HEK293 (cell line): ENCODE results near the gene ADAMTS16.

ENCODE experiments used
- MEIS1 ChIP-seq: sonication (generic); formaldehyde crosslinking; IDR thresholded peaks from 2 replicates; pipeline ENCODE4 v1.8.1; 2022; ENCODE audit warnings: missing genetic modification reagents, mild to moderate bottlenecking, borderline replicate concordance
- ZBTB1 ChIP-seq: fragments of 450-650 bp; formaldehyde crosslinking; IDR thresholded peaks from 2 replicates; pipeline ENCODE4 v1.5.1; 2016; ENCODE audit warnings: missing biosample characterization, missing genetic modification characterization
- ZNF391 ChIP-seq: fragments of 450-650 bp; formaldehyde crosslinking; IDR thresholded peaks from 2 replicates; pipeline ENCODE4 v1.5.1; 2016; ENCODE audit warnings: low read depth, missing biosample characterization, missing genetic modification characterization, borderline replicate concordance
- ZNF791 ChIP-seq: fragments of 450-650 bp; formaldehyde crosslinking; IDR thresholded peaks from 2 replicates; pipeline ENCODE4 v1.5.1; 2016; ENCODE audit warnings: missing biosample characterization, missing genetic modification characterization
- ZNF792 ChIP-seq: fragments of 450-650 bp; formaldehyde crosslinking; IDR thresholded peaks from 2 replicates; pipeline ENCODE4 v1.5.1; 2016; ENCODE audit warnings: missing biosample characterization, missing genetic modification characterization
- TF ChIP-seq, protein P1 (sequence below): fragments of 450-650 bp; formaldehyde crosslinking; IDR thresholded peaks from 2 replicates; pipeline ENCODE4 v1.5.1; 2016; ENCODE audit warnings: missing biosample characterization, missing genetic modification characterization
- TF ChIP-seq, protein P2 (sequence below): sonication (generic); formaldehyde crosslinking; IDR thresholded peaks from 2 replicates; pipeline ENCODE4 v1.8.1; 2022; ENCODE audit warnings: mild to moderate bottlenecking, moderate library complexity, missing genetic modification reagents

- TF ChIP-seq MEIS1: no peak
- no peak for TF ChIP-seq ZNF391 (tag by site-specific recombination)
- TF ChIP-seq, protein P1, sequence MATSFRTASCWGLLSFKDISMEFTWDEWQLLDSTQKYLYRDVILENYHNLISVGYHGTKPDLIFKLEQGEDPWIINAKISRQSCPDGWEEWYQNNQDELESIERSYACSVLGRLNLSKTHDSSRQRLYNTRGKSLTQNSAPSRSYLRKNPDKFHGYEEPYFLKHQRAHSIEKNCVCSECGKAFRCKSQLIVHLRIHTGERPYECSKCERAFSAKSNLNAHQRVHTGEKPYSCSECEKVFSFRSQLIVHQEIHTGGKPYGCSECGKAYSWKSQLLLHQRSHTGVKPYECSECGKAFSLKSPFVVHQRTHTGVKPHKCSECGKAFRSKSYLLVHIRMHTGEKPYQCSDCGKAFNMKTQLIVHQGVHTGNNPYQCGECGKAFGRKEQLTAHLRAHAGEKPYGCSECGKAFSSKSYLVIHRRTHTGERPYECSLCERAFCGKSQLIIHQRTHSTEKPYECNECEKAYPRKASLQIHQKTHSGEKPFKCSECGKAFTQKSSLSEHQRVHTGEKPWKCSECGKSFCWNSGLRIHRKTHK (tag by site-specific recombination): no peak
- no peak for TF ChIP-seq ZNF792 (tag by site-specific recombination)
- TF ChIP-seq ZBTB1: no peak
- TF ChIP-seq ZNF791 (tag by site-specific recombination): no peak
- TF ChIP-seq, protein P2, sequence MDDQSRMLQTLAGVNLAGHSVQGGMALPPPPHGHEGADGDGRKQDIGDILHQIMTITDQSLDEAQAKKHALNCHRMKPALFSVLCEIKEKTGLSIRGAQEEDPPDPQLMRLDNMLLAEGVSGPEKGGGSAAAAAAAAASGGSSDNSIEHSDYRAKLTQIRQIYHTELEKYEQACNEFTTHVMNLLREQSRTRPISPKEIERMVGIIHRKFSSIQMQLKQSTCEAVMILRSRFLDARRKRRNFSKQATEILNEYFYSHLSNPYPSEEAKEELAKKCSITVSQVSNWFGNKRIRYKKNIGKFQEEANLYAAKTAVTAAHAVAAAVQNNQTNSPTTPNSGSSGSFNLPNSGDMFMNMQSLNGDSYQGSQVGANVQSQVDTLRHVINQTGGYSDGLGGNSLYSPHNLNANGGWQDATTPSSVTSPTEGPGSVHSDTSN (CRISPR knock-in tag): no peak
Observed at GRCh38 chr5:5182508-5183188, 42.5 kb downstream of the ADAMTS16 start.
